ENCODE results near the gene ZDHHC11.
"Not testable (repeated sequence)": the region's sequence is repeated elsewhere in the genome, so short reads cannot be mapped to it uniquely, and the experiment has no call there.

ZDHHC11 gene

GRCh38 chr5:773517-774264 is 77.1 kb downstream of the ZDHHC11 start:
- DNase-seq = no peak

DNA sequence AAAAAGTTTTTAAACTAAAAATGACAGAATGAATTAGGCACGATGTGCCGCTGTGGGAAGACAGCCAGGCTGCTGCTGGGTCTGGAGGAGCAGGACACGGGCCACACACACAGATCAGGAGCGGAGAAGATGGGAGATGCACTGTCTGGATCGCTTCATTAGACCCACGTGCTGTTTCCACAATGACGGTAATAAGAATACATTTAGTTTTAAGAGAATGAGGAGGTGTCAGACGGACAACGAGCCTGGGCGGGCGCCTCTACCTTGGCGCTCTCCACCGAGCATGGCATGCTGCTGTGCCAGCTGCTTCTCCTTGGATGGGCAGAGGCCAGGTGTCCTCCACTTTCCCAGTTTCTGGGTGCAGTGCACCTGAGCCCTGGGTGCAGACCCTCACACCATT is 77.9 kb downstream of the ZDHHC11 start:
- not testable (repeated sequence) for DNase-seq

GRCh38 chr5:772547-772890 is 78.3 kb downstream of the ZDHHC11 start:
- DNase-seq = not testable (repeated sequence)

GRCh38 chr5:771841-772546 is 78.8 kb downstream of the ZDHHC11 start:
- DNase-seq = not testable (repeated sequence)

DNA sequence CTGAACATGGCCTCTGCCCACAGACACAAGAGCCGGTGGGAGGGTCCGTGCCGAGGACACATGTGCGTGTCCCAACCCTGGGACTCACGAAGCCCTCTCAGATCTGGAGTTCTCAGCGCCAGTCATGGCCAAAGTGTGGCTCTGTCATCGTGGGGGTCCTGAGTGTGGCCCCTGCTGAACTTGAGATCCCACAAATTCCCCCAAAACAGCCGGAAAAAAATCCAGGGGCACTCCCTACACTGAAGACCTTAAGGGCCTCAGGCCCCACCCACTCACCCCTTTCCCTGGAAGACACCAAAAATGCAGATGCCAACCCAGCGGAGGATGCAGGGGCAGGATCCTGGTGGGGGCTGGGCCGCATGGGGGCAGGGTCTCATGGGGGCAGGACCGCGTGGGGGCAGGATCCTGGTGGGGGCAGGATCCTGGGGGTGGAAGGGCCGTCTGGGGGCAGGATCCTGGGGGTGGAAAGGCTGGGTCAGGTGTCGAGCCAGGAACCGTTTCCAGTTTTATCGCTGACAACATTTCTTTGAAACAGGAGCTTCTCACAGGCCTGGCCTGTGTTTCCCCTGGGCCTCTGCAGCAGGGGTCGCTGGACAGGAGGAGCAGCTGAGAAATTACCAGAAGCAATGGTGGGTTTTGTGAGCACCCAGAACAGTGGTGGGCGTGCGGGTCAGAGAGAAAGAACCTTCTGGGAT is 79.6 kb downstream of the ZDHHC11 start:
- not testable (repeated sequence) for DNase-seq

- DNase-seq = not testable (repeated sequence)
Measured at GRCh38 chr5:770585-770984, 80.2 kb downstream of the ZDHHC11 start.

DNA sequence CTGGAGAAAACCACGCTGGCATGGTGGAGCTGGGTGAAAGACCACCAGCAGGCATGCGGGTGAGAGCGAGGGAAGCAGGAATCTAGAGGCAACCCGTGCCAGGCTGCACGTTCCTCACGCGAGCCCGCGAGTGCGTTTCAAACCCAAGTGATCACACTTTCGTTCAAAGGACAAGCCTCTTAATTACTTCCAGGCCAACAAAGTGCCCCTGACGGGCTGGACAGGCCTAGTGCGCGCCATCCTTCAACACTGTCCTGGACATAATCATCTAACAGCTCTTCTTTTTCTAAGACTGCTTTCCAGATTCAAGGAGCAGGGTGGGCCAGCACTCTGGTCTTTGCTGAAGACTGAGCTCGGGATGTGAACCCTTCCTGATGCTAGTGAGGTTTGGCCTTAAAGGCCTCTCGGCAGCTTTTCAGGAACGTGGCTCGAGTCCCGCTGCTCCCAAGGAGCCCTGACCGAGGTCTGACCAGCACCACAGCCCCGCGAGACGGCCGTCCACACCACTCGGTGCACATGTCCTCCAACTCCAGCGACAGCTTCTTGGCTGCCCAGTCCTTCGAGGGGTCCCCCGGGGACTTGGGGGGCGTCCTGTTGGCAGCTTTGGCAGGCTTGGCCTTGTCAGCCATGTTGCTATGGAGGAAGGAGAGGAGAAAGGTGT is 81.2 kb downstream of the ZDHHC11 start:
- not testable (repeated sequence) for DNase-seq

DNA sequence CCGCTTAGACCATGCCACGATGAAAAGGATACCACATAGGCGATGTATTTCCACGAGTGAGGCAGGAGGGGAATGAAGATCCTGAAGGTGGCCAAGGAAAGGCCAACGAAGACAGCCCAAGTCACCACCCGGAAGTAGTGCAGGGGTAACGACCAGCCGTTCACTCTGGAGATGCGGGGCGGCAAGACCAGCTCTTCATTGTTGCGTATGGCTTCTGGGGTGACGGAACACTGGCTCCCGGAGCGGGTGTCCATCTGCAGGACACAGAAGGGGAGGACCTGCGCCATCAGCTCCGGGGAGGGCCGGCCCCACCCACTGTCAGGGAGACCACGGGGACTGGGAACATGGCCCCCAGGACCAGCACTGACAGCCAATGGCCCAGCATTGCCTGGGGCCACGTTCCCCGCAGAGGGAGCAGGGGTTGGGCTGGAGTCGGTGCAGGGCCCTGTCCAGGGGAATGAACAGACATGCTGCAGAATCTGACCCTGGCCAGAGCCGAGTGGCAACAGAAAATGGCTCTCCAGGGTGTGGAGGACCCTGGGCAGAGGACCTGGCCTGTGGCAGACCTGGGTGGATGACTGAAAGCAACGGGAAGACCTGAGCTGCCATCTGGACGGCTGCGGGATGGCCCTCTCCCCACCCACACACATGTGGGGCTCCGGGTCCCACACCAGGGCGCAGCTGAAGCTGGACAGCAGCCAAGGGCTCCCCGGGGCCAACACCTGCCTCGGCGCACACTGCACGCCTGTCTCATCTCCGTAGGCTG is 83.9 kb downstream of the ZDHHC11 start:
- no peak for DNase-seq

DNA sequence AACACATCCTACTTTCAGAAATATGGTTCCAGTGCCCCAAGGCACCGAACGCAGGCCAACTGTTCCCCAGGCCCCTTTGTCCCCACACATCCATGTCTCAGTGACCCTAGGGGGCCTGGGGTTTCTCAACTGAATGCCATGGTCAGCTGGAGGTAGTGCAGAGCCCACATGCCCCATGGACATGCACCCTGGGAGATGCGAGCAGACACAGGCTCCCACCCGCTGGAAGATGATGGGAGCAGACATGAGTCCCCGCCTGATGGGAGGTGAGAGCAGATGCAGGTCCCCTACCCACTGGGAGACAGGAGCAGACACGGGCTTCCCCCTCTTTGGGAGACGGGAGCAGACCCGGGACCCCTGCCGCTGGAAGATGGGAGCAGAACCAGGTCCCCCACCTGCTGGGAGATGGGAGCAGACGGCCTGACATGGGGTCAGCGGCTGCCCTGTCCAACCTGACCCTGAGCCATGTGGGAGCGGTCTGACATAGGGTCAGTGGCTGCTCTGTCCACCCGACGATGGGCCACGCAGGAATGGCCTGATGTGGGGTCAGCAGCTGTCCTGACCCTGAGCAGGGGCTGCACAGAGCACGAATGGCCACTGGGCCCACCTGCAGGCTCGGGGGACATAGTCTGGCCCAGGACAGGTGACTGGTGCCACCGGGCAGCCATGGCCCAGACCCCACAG is 84.7 kb downstream of the ZDHHC11 start:
- DNase-seq = no peak

GRCh38 chr5:763998-764781 is 86.6 kb downstream of the ZDHHC11 start:
- no peak for DNase-seq

- DNase-seq = no peak
Measured at GRCh38 chr5:763397-763796, 87.4 kb downstream of the ZDHHC11 start.

- DNase-seq = not testable (repeated sequence)
Measured at GRCh38 chr5:762996-763395, 87.8 kb downstream of the ZDHHC11 start.

- no peak for DNase-seq
Measured at GRCh38 chr5:761854-762710, 88.7 kb downstream of the ZDHHC11 start.

DNA sequence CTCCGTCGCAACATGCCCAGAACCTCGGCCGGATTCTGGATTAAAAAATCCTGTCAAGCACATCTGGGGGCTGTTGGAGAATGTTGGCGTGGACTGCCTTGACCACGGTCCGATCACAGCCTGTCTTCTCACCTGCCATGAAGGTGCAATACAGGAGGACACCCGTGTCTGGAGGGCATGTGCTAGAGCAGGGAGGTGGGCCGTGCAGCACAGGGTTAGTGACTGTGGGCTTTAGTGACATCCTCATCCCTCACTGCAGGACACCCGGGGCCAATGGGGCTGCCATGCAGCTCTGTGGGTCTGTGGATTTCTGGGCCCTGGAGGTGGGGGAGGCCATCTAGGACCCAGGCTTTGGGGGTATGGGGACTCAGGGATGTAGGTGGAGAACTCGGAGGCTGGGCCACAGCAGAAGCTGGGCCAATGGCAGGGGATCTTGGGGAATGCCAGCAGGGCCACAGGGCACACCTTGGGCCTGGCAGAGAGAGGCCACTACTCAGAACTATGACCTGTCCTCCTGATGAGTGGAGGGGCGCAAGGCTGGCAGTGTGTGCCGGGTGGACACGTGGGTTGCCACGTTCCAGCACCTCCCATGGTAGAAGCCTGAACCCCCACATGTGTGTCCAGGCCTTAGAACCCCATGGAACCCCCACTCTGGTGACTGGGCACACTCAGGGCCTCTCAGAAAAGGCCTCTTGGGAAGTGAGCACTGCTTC is 89.6 kb downstream of the ZDHHC11 start:
- DNase-seq = no peak

DNA sequence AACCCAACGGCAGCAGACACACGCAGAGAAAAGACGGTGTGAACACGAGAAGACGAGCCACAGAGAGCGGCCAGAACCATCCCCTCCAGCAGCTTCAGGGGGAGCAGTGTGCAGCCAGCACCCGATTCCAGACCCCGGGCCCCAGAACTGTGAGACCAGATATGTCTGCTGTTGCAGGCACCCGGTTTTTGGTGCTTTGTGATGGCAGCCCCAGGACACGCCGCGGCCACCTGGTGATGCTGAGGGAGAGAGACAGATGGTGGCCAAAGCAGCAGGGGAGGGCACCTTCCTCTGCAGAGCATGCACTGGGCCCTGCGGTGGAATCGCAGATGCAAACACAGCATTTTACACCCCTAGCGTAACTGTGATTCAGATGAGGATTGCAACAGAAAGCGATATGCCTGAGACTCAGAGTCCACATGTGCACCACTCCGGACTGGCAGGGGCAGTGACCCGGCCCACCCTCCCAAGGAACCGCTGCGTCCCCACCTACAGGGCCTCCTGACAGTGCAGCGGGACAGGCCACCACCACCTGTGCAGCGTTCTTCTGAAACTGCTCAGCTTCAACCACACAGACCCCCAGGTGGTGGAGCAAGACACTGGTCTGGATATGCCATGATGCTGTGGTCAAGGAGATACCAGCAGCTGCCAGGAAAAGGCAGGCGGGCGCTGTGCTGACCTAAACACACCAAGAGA is 90.3 kb downstream of the ZDHHC11 start:
- DNase-seq = no peak

DNA sequence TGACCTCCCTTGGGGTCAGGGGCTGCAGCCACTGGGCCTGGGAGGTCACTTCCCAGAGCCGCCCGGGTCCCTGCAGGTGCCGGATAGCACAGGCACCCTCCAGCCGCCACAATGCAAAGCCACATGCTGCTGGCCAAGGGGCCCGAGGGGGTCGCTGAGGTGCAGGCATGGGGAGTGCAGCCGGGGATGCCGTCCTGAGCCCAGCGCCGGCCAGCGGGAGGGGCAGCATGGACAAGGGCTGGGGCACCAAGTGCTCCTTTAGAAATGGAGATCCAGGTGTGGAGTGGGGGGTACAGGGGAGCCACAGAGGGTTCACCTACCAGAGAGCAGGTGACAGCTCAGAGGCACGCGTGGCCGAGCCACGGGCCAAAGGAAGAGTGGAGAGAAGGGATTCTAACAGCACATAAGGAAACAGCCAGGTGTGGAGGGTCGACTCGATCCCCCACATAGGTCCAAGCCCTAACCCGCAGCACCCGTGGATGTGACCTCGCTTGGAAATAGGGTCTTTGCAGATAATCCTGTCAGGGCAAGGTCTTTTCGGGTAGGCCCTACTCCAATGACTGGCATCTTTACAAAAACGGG is 90.9 kb downstream of the ZDHHC11 start:
- no peak for DNase-seq

- no peak for DNase-seq
Measured at GRCh38 chr5:759111-759751, 91.6 kb downstream of the ZDHHC11 start.

DNA sequence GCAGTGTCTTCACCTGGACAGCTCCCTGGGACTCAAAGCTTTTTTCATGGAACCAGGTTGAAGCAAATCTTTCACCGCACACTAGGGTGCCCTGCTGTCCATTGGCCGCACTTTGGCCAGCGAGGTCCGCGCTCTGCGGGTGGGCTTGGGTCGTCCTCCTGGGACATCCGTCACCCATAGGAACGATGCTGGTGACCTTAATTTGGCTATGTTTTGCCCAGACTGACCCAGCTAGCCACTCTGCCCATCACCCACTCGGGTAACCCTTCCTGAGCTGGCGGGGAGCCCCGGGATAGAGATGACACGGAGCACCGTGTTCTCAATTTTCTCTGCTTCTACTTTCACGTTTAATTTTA is 92.1 kb downstream of the ZDHHC11 start:
- no peak for DNase-seq

Measured in fibroblast of upper back skin (primary cell).